ENCODE measurements around the gene DHRS4L2. TPM values are rescaled to one million over a fixed set of nuclear protein-coding genes. Genes with fewer than 3 reads are reported as not detected.
"Not testable (repeated sequence)": the region's sequence is repeated elsewhere in the genome, so short reads cannot be mapped to it uniquely, and the experiment has no call there.

The DHRS4L2 gene
- total RNA-seq, 1 donor from 2014 or later, result 24.9 TPM

GRCh38 chr14:24011051-24011450 is 22.3 kb downstream of the DHRS4L2 start:
- no peak overlapping the region for H3K4me3 Mint-ChIP-seq (ENCODE audit: low read depth)
- DNase-seq (ENCODE audit: low spot score), result no peak
- peaks cover 30% of the 10 kb centered on the region for H3K4me1 Mint-ChIP-seq (ENCODE audit: low read depth)
- peaks cover 22% of the 10 kb centered on the region for H3K36me3 Mint-ChIP-seq (ENCODE audit: low read depth)
- H3K27ac Mint-ChIP-seq, result peak overlapping the region; percentile 0
- intact Hi-C loops (cut with micrococcal nuclease), result loop anchor here (5.0 to 10.0 kb wide), 2 partner anchors 56 to 286 kb away; partner anchors contain the start of genes DHRS1, DHRS4 and NOP9
- no peaks in the 10 kb centered on the region for H3K9me3 Mint-ChIP-seq
- no peaks in the 10 kb centered on the region for H3K27me3 Mint-ChIP-seq (ENCODE audit: low read depth)

GRCh38 chr14:24012726-24013273 is 24.1 kb downstream of the DHRS4L2 start:
- intact Hi-C loops (cut with micrococcal nuclease), result loop anchor here (5.0 to 10.0 kb wide), 2 partner anchors 58 to 285 kb away; partner anchors contain the start of genes DHRS1, DHRS4 and NOP9
- not testable (repeated sequence) for H3K27ac Mint-ChIP-seq; DNase-seq (ENCODE audit: low spot score); H3K4me3 Mint-ChIP-seq (ENCODE audit: low read depth); H3K9me3 Mint-ChIP-seq
- peaks cover 11% of the 10 kb centered on the region for H3K27me3 Mint-ChIP-seq (ENCODE audit: low read depth)
- peaks cover 22% of the 10 kb centered on the region for H3K36me3 Mint-ChIP-seq (ENCODE audit: low read depth)
- peaks cover 28% of the 10 kb centered on the region for H3K4me1 Mint-ChIP-seq (ENCODE audit: low read depth)

- H3K4me1 Mint-ChIP-seq (ENCODE audit: low read depth), result peaks cover 21% of the 10 kb centered on the region
- peaks cover 12% of the 10 kb centered on the region for H3K27me3 Mint-ChIP-seq (ENCODE audit: low read depth)
- H3K9me3 Mint-ChIP-seq, result peaks cover 6% of the 10 kb centered on the region
- H3K4me3 Mint-ChIP-seq (ENCODE audit: low read depth), result no peak overlapping the region
- H3K27ac Mint-ChIP-seq, result no peak overlapping the region
- peak; percentile 51 for DNase-seq (ENCODE audit: low spot score)
- intact Hi-C loops (cut with micrococcal nuclease), result loop anchor here (1.0 to 10.0 kb wide), 6 partner anchors 22 to 283 kb away; partner anchors contain the start of genes DHRS1, DHRS4, IRF9 and NOP9
- peaks cover 18% of the 10 kb centered on the region for H3K36me3 Mint-ChIP-seq (ENCODE audit: low read depth)
Observed at GRCh38 chr14:24013654-24014514, 25.2 kb downstream of the DHRS4L2 start.

DNA sequence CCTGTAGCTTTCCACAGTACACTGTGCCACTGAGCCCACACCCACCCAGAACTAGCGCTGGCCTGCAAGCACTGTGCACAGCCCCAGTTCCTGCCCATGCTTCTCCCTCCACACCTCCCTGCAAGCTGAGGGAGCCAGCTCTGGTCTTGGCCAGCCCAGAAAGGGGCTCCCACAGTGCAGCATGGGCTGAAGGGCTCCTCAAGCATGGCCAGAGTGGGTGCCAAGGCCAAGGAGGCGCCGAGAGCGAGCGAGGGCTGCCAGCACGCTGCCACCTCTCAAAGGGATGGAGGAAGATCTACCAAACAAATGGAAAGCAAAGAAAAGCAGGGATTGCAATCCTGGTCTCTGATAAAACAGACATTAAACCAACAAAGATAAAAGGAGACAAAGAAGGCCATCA is 27.0 kb downstream of the DHRS4L2 start:
- not testable (repeated sequence) for H3K27ac Mint-ChIP-seq; H3K4me3 Mint-ChIP-seq (ENCODE audit: low read depth); DNase-seq (ENCODE audit: low spot score)
- H3K4me1 Mint-ChIP-seq (ENCODE audit: low read depth), result peaks cover 10% of the 10 kb centered on the region
- peaks cover 12% of the 10 kb centered on the region for H3K27me3 Mint-ChIP-seq (ENCODE audit: low read depth)
- intact Hi-C loops (cut with micrococcal nuclease), result loop anchor here (2.0 to 10.0 kb wide), 2 partner anchors 61 to 145 kb away; partner anchors contain the start of genes DHRS4 and IRF9
- H3K9me3 Mint-ChIP-seq, result peaks cover 12% of the 10 kb centered on the region
- peaks cover 17% of the 10 kb centered on the region for H3K36me3 Mint-ChIP-seq (ENCODE audit: low read depth)

DNA sequence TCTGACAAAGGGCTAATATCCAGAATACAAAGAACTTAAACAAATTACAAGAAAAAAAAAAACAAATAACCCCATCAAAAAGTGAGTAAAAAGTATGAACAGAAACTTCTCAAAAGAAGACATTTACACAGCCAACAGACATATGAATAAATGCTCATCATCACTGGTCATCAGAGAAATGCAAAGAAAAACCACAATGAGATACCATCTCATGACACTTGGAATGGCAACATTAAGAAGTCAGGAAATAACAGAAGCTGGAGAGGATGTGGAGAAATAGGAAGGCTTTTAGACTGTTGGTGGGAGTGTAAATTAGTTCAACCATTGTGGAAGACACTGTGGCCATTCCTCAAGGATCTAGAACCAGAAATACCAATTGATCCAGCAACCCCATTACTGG is 30.2 kb downstream of the DHRS4L2 start:
- Mint-ChIP-seq H3K9me3 (peaks cover 12% of the 10 kb centered on the region), H3K36me3 (ENCODE audit: low read depth) (peaks cover 11% of the 10 kb centered on the region), H3K27me3 (ENCODE audit: low read depth) (peaks cover 15% of the 10 kb centered on the region)
- DNase-seq (ENCODE audit: low spot score); H3K27ac Mint-ChIP-seq; H3K4me3 Mint-ChIP-seq (ENCODE audit: low read depth); H3K4me1 Mint-ChIP-seq (ENCODE audit: low read depth): not testable (repeated sequence)
- intact Hi-C loops (cut with micrococcal nuclease), result loop anchor here (10.0 kb wide), 1 partner anchor 64 kb away; the partner anchor contains the start of gene DHRS4

GRCh38 chr14:24019944-24020343 is 31.2 kb downstream of the DHRS4L2 start:
- H3K4me3 Mint-ChIP-seq (ENCODE audit: low read depth); DNase-seq (ENCODE audit: low spot score); H3K4me1 Mint-ChIP-seq (ENCODE audit: low read depth); H3K27ac Mint-ChIP-seq: not testable (repeated sequence)
- peaks cover 12% of the 10 kb centered on the region for H3K9me3 Mint-ChIP-seq
- intact Hi-C loops (cut with micrococcal nuclease), result loop anchor here (10.0 kb wide), 1 partner anchor 65 kb away; the partner anchor contains the start of gene DHRS4
- peaks cover 10% of the 10 kb centered on the region for H3K36me3 Mint-ChIP-seq (ENCODE audit: low read depth)
- peaks cover 17% of the 10 kb centered on the region for H3K27me3 Mint-ChIP-seq (ENCODE audit: low read depth)

DNA sequence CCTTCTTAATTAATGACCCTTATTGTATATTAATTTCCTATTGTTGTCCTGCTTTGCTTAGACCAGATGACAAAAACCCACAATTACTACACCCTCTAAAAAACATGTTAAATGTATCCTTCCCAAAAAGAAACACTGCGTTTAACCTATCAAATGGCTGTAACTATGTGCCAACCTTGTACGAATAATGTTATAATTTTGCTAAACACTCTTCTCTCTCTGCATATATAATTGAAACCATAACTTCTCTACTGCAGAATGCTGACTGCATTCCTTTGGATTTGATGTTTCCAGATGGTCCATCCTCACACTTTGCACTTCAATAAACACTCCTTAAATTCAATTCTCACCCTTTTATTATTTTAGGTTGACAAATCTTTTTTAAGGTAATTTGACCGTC is 31.8 kb downstream of the DHRS4L2 start:
- Mint-ChIP-seq H3K27me3 (ENCODE audit: low read depth) (peaks cover 17% of the 10 kb centered on the region), H3K9me3 (peaks cover 12% of the 10 kb centered on the region)
- H3K27ac Mint-ChIP-seq; H3K4me3 Mint-ChIP-seq (ENCODE audit: low read depth); H3K36me3 Mint-ChIP-seq (ENCODE audit: low read depth); H3K4me1 Mint-ChIP-seq (ENCODE audit: low read depth); DNase-seq (ENCODE audit: low spot score); intact Hi-C loops (cut with micrococcal nuclease): not testable (repeated sequence)

DNA sequence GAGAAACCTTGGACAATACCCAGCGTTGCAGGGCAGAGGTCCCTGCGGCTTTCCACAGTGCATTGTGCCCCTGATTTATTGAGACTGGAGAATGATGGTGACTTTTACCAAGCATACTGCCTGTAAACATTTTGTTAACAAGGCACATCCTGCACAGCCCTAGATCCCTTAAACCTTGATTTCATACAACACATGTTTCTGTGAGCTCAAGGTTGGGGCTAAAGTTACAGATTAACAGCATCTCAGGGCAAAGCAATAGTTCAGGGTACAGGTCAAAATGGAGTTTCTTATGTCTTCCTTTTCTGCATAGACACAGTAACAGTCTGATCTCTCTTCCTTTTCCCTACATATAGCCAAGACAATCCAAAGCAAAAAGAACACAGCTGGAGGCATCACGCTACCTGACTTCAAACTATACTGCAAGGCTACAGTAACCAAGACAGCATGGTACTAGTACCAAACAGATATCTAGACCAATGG is 36.2 kb downstream of the DHRS4L2 start:
- H3K36me3 Mint-ChIP-seq (ENCODE audit: low read depth); H3K4me1 Mint-ChIP-seq (ENCODE audit: low read depth); H3K27ac Mint-ChIP-seq; H3K4me3 Mint-ChIP-seq (ENCODE audit: low read depth); H3K9me3 Mint-ChIP-seq; intact Hi-C loops (cut with micrococcal nuclease); DNase-seq (ENCODE audit: low spot score): not testable (repeated sequence)
- peaks cover 24% of the 10 kb centered on the region for H3K27me3 Mint-ChIP-seq (ENCODE audit: low read depth)

DNA sequence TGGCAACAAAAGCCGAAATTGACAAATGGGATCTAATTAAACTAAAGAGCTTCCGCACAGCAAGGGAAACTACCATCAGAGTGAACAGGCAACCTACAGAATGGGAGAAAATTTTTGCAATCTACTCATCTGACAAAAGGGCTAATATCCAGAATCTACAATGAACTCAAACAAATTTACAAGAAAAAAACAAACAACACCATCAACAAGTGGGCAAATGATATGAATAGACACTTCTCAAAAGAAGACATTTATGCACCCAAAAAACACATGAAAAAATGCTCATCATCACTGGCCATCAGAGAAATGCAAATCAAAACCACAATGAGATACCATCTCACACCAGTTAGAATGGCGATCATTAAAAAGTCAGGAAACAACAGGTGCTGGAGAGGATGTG is 41.0 kb downstream of the DHRS4L2 start:
- H3K27ac Mint-ChIP-seq; DNase-seq (ENCODE audit: low spot score); intact Hi-C loops (cut with micrococcal nuclease); H3K4me1 Mint-ChIP-seq (ENCODE audit: low read depth); H3K4me3 Mint-ChIP-seq (ENCODE audit: low read depth); H3K36me3 Mint-ChIP-seq (ENCODE audit: low read depth): not testable (repeated sequence)
- Mint-ChIP-seq H3K9me3 (peaks cover 35% of the 10 kb centered on the region), H3K27me3 (ENCODE audit: low read depth) (peaks cover 20% of the 10 kb centered on the region)

DNA sequence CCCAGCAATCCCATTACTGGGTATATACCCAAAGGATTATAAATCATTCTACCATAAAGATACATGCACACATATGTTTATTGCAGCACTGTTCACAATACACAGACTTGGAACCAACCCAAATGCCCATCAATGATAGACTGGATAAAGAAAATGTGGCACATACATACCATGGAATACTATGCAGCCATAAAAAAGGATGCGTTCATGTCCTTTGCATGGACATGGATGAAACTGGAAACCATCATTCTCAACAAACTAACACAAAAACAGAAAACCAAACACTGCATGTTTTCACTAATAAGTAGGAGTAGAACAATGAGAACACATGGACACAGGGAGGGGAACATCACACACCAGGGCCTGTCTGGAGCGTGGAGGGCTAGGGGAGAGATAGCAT is 42.6 kb downstream of the DHRS4L2 start:
- H3K4me3 Mint-ChIP-seq (ENCODE audit: low read depth); H3K4me1 Mint-ChIP-seq (ENCODE audit: low read depth); H3K27ac Mint-ChIP-seq; DNase-seq (ENCODE audit: low spot score); H3K36me3 Mint-ChIP-seq (ENCODE audit: low read depth); intact Hi-C loops (cut with micrococcal nuclease): not testable (repeated sequence)
- H3K9me3 Mint-ChIP-seq, result peaks cover 35% of the 10 kb centered on the region
- H3K27me3 Mint-ChIP-seq (ENCODE audit: low read depth), result peaks cover 17% of the 10 kb centered on the region

DNA sequence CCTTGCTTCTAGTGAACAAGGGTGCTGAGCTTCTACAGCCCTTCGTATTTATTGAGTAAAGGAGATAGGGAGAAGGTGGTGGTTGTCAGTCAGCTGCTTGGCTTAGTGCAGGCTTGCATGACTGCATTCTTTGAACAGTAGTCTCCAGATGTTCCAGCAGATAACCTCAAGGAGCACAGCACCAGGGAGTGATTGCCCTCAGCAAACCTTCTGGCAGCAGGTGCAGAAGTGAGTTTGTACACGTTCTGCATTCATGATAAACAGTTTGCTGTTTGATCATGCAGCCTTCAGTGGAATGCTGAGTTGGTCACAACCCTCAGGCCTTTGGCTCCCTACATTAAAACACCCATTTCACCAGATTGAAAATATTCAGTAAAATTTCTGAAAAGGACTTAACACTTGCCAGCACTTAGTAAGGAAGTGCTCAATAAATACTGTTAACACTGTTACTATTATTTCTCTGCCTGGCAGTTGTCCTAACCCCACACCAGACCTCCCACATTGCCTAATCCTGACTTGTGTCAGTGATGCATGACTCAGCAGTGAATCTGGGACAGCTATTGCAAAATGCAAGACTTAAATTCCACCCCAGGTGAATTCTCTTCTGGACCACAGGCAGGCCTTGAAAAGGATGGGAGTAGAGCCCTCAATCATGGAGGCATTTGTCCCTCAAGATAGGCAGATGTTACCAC is 44.1 kb downstream of the DHRS4L2 start:
- DNase-seq (ENCODE audit: low spot score), result no peak
- H3K27ac Mint-ChIP-seq, result no peak overlapping the region
- peaks cover 3% of the 10 kb centered on the region for H3K27me3 Mint-ChIP-seq (ENCODE audit: low read depth)
- H3K9me3 Mint-ChIP-seq, result peaks cover 28% of the 10 kb centered on the region
- intact Hi-C loops (cut with micrococcal nuclease), result no loop called here
- H3K4me3 Mint-ChIP-seq (ENCODE audit: low read depth), result no peak overlapping the region
- H3K4me1 Mint-ChIP-seq (ENCODE audit: low read depth), result peaks cover 10% of the 10 kb centered on the region
- H3K36me3 Mint-ChIP-seq (ENCODE audit: low read depth), result peaks cover 3% of the 10 kb centered on the region

DNA sequence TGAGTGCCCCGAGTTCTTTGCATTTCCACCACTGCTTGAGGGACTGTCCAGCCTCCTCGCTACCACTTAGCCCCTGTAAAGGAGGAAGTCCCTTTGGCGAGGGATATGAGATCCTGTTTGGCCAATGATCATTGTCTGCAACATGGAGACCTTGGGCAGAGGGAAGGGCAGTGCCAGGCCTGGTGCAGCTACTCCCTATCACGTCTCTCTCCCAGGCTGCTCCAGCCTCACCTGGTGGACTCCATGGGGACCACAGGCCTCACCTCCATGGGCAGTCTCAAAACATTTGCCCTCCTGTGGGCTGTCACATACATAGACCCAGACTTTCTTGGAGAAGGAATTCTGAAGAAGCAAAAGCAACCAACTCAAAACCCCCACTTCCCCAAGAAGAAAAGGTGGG is 47.0 kb downstream of the DHRS4L2 start:
- H3K36me3 Mint-ChIP-seq (ENCODE audit: low read depth); H3K27ac Mint-ChIP-seq; H3K27me3 Mint-ChIP-seq (ENCODE audit: low read depth); DNase-seq (ENCODE audit: low spot score): not testable (repeated sequence)
- intact Hi-C loops (cut with micrococcal nuclease), result loop anchor here (1.0 to 5.0 kb wide), 2 partner anchors 21 to 48 kb away; partner anchors contain the start of gene DHRS4L2
- Mint-ChIP-seq H3K9me3 (peaks cover 25% of the 10 kb centered on the region), H3K4me3 (ENCODE audit: low read depth) (peak overlapping the region; percentile 94), H3K4me1 (ENCODE audit: low read depth) (peaks cover 10% of the 10 kb centered on the region)
